Keratinocyte (primary cell): ENCODE measurements around the gene NFIC. TPM values are rescaled to one million over a fixed set of nuclear protein-coding genes. Genes with fewer than 3 reads are reported as not detected.
"Not testable (repeated sequence)": the region's sequence is repeated elsewhere in the genome, so short reads cannot be mapped to it uniquely, and the experiment has no call there.

Experiments used
- DNase-seq: peaks from one replicate; pipeline ENCODE4 v3.0.0-alpha.2; 2011; ENCODE audit warnings: low read depth, missing footprints, low spot score
- FAIRE-seq: peaks from 2 replicates; lab custom pipeline; 2011; peaks lifted over from hg19 to GRCh38; lab: Jason Lieb, UNC
- H2AFZ ChIP-seq: 2 replicates; pipeline ENCODE4 v1.6.0; 2012; ENCODE audit warnings: low read length, control low read depth, inconsistent platforms; ENCODE audit not compliant: control insufficient read depth
- H3K27ac ChIP-seq: 2 replicates; pipeline ENCODE4 v1.5.1; 2011; ENCODE audit warnings: low read length; ENCODE audit not compliant: control insufficient read depth, insufficient read depth
- H3K27me3 ChIP-seq: 3 replicates; pipeline ENCODE4 v1.6.0; 2011; ENCODE audit warnings: low read length; ENCODE audit not compliant: control insufficient read depth, insufficient read depth; ENCODE audit errors: extremely low read depth
- H3K36me3 ChIP-seq, 2 experiments: 2 replicates in 1 of 2; 3 replicates in 1 of 2; pipeline ENCODE4 v1.5.1; 2011; ENCODE audit warnings: low read length in 2 of 2, mild to moderate bottlenecking in 1 of 2; ENCODE audit not compliant: control insufficient read depth in 2 of 2, insufficient read depth in 2 of 2; ENCODE audit errors: extremely low read depth in 1 of 2
- H3K4me1 ChIP-seq: 3 replicates; pipeline ENCODE4 v1.5.1; 2011; ENCODE audit warnings: low read length; ENCODE audit not compliant: control insufficient read depth, insufficient read depth; ENCODE audit errors: extremely low read depth
- H3K4me2 ChIP-seq: 3 replicates; pipeline ENCODE4 v1.6.0; 2011; ENCODE audit warnings: low read depth, low read length; ENCODE audit not compliant: control insufficient read depth, insufficient read depth; ENCODE audit errors: extremely low read depth
- H3K4me3 ChIP-seq, 3 experiments: fragments of 200-600 bp in 1 of 3; sonication (generic) in 1 of 3; 2 replicates in 2 of 3; 3 replicates in 1 of 3; pipeline ENCODE4 v1.5.1; 2011 to 2016; ENCODE audit warnings: low read length in 3 of 3, mild to moderate bottlenecking in 3 of 3, control low read depth in 2 of 3, inconsistent platforms in 1 of 3, low read depth in 1 of 3, mixed read lengths in 1 of 3, mixed run types in 1 of 3, moderate library complexity in 1 of 3; ENCODE audit not compliant: control insufficient read depth in 2 of 3, insufficient read depth in 2 of 3; ENCODE audit errors: extremely low read depth in 1 of 3
- H3K79me2 ChIP-seq: 2 replicates; pipeline ENCODE4 v1.6.0; 2012; ENCODE audit warnings: low read length; ENCODE audit not compliant: control insufficient read depth, insufficient read depth
- H3K9ac ChIP-seq: 3 replicates; pipeline ENCODE4 v1.6.0; 2011; ENCODE audit warnings: low read length; ENCODE audit not compliant: control insufficient read depth, insufficient read depth; ENCODE audit errors: extremely low read depth
- H3K9me1 ChIP-seq: 3 replicates; pipeline ENCODE4 v1.6.0; 2011; ENCODE audit warnings: low read length; ENCODE audit not compliant: control insufficient read depth, insufficient read depth; ENCODE audit errors: extremely low read depth
- H3K9me3 ChIP-seq: 2 replicates; pipeline ENCODE4 v1.5.1; 2012; ENCODE audit warnings: low read depth, low read length; ENCODE audit not compliant: control insufficient read depth
- H4K20me1 ChIP-seq: 3 replicates; pipeline ENCODE4 v1.6.0; 2011; ENCODE audit warnings: low read length; ENCODE audit not compliant: control insufficient read depth, insufficient read depth; ENCODE audit errors: extremely low read depth
- EZH2 ChIP-seq: IDR thresholded peaks from one replicate; pipeline ENCODE4 v1.6.1; 2012; ENCODE audit warnings: inconsistent platforms, mild to moderate bottlenecking, low read length, moderate library complexity
- dilution Hi-C: fragments of 300-500 bp; cut with MboI; formaldehyde crosslinking; loops from one replicate; pipeline ENCODE4 v1.7.0; 2020; ENCODE audit warnings: low sequenced_read_pairs; ENCODE audit not compliant: extremely low pct_ligation_motif_present
- polyA plus RNA-seq, 5 experiments: library from polyadenylated mRNA; depleted of rRNA in 3 of 5; stranded (reverse) in 3 of 5; stranded (forward) in 1 of 5; unstranded in 1 of 5; fragments of >200 nt; gene quantifications; 1 replicate in 1 of 5; 2 replicates in 3 of 5; 3 replicates in 1 of 5; pipeline versions ENCODE4 v1.2.1 to v1.2.3, GENCODE V29; 2011 to 2012; ENCODE audit warnings: missing spikeins in 2 of 5, low read depth in 1 of 5, low replicate concordance in 1 of 5
- TF ChIP-seq, protein P1 (sequence below), 3 experiments: IDR thresholded peaks in 1 of 3; conservative IDR thresholded peaks in 1 of 3; optimal IDR thresholded peaks in 1 of 3; 2 replicates in 2 of 3; 3 replicates in 1 of 3; pipeline versions ENCODE3 to v1.5.1; 2011; ENCODE audit warnings: low read length in 3 of 3, mild to moderate bottlenecking in 3 of 3, moderate library complexity in 2 of 3, control low read depth in 1 of 3, inconsistent platforms in 1 of 3; ENCODE audit not compliant: insufficient read depth in 2 of 3; ENCODE audit errors: extremely low read depth in 1 of 3

NFIC gene
- polyA plus RNA-seq, 1 donor (not counting 4 experiments of a cell fraction or from before 2014, with no cell fraction given), result 2.4 TPM

DNA sequence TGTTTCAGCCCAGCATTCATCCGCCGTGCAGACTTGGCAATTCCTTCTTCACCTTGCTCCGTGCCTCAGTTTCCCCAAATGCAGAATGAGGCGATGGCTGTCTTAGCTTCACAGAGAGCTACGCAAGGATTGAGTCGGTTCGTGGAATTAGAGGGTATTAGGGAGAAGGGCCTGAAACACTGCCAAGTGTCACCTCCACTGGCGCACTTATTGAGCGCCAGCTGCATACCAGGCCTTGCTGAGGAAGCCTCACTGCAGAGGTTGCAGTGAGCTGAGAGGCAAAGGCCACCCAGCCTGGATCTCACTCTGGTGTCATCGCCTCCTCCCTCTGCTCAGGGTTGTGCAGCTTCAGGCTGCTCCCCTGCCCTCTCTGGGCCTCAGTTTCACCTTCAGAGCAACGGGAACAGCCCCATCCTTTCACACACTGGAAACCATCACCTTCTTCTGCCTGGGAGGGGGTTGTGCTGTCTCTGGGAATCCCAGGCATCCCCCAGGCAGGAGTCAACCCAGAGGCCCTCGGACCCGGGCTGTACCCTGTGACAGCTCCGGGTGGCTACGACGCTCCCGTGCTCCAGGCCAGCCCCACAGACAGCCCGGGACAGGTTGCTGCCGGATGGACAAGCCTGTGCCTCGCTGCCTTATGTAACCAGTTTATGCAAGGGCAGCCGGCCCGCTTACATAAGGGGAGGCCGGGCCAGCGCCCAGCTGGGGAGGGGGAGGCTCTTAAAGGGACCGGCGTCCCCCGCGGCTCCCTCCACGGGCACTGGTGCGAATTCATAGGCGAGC lies 31.9 kb downstream of the NFIC start:
- peaks cover 32% of the 10 kb centered on the region for H3K4me1 ChIP-seq
- DNase-seq, result no peak
- H3K4me2 ChIP-seq, result peak overlapping the region; percentile 27
- H4K20me1 ChIP-seq, result no peaks in the 10 kb centered on the region
- FAIRE-seq, result no peak
- TF ChIP-seq, protein P1, sequence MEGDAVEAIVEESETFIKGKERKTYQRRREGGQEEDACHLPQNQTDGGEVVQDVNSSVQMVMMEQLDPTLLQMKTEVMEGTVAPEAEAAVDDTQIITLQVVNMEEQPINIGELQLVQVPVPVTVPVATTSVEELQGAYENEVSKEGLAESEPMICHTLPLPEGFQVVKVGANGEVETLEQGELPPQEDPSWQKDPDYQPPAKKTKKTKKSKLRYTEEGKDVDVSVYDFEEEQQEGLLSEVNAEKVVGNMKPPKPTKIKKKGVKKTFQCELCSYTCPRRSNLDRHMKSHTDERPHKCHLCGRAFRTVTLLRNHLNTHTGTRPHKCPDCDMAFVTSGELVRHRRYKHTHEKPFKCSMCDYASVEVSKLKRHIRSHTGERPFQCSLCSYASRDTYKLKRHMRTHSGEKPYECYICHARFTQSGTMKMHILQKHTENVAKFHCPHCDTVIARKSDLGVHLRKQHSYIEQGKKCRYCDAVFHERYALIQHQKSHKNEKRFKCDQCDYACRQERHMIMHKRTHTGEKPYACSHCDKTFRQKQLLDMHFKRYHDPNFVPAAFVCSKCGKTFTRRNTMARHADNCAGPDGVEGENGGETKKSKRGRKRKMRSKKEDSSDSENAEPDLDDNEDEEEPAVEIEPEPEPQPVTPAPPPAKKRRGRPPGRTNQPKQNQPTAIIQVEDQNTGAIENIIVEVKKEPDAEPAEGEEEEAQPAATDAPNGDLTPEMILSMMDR (optimal IDR thresholded peaks at IDR 0.05 in 1 of 3, IDR thresholded peaks at IDR 0.05 in 1 of 3, conservative IDR thresholded peaks at IDR 0.05 in 1 of 3; ENCODE audit: extremely low read depth in 1 of 3, insufficient read depth in 2 of 3, low read length in 3 of 3), result no peak
- no peak for TF ChIP-seq EZH2
- dilution Hi-C loops, result no loop called here
- H3K27me3 ChIP-seq, result no peaks in the 10 kb centered on the region
- no peak overlapping the region for H2AFZ ChIP-seq
- no peaks in the 10 kb centered on the region for H3K9me3 ChIP-seq
- peaks cover 67% of the 10 kb centered on the region for H3K79me2 ChIP-seq
- peaks cover 0 to 8% of the 10 kb centered on the region in 2 experiments for H3K36me3 ChIP-seq
- H3K9me1 ChIP-seq, result peaks cover 3% of the 10 kb centered on the region
- H3K4me3 ChIP-seq, result no peak overlapping the region
- peak overlapping the region; percentile 24 for H3K9ac ChIP-seq
- peak overlapping the region; percentile 22 for H3K27ac ChIP-seq

DNA sequence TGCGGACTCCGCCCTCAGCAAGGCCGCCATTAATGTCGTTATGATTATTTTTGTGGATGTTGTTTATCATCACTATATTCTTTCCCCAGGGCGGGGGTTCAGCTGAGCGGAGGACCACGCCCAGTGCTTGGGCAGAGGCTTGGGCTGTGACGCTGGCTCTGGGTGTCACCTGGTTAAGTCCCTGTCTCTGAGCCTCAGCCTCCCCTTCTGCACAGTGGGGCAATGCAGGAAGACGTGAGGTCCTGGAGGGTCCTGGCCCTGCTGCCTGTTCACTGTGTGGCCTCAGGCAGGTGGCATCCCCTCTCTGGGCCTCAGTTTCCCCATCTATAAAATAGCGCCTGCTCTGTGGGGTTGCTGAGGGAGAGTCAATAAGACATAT lies 32.5 kb downstream of the NFIC start:
- Histone ChIP-seq H3K4me1 (peaks cover 35% of the 10 kb centered on the region), H3K4me2 (peak overlapping the region; percentile 25), H3K9me1 (peaks cover 3% of the 10 kb centered on the region), H3K79me2 (peaks cover 68% of the 10 kb centered on the region), H3K9ac (peak overlapping the region; percentile 24), H3K9me3 (no peaks in the 10 kb centered on the region), H3K4me3 (no peak overlapping the region), H2AFZ (no peak overlapping the region), H3K36me3 (peaks cover 0 to 8% of the 10 kb centered on the region in 2 experiments), H4K20me1 (no peaks in the 10 kb centered on the region), H3K27me3 (no peaks in the 10 kb centered on the region), H3K27ac (peak overlapping the region; percentile 22)
- dilution Hi-C loops, result no loop called here
- FAIRE-seq (no peak), DNase-seq (no peak)
- no peak for TF ChIP-seq EZH2
- TF ChIP-seq, protein P1 (optimal IDR thresholded peaks at IDR 0.05 in 1 of 3, IDR thresholded peaks at IDR 0.05 in 1 of 3, conservative IDR thresholded peaks at IDR 0.05 in 1 of 3; ENCODE audit: extremely low read depth in 1 of 3, insufficient read depth in 2 of 3, low read length in 3 of 3), result no peak

DNA sequence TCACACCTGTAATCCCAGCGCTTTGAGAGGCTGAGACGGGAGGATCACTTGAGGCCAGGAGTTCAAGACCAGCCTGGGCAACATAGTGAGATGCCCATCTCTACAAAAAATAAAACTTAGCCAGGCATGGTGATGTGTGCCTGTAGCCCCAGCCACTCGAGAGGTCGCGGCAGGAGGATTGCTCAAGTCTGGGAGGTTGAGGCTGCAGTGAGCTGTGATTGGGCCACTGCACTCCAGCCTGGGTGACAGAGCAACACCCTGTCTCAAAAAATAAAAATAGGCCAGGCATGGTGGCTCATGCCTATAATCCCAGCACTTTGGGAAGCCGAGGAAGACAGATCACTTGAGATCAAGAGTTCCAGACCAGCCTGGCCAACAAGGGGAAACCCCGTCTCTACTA lies 32.9 kb downstream of the NFIC start:
- not testable (repeated sequence) for FAIRE-seq, H4K20me1 ChIP-seq
- H3K4me1 ChIP-seq, result peaks cover 39% of the 10 kb centered on the region

More for the DNA sequence above, 32.9 kb downstream of the NFIC start:
- H3K36me3 ChIP-seq, H3K9me1 ChIP-seq, H3K9me3 ChIP-seq, H3K9ac ChIP-seq, DNase-seq, H3K27ac ChIP-seq, H3K4me3 ChIP-seq, H3K27me3 ChIP-seq, H2AFZ ChIP-seq, dilution Hi-C loops, H3K4me2 ChIP-seq: not testable (repeated sequence)
- peaks cover 66% of the 10 kb centered on the region for H3K79me2 ChIP-seq
